Measurements from ENCODE around the gene NEU3.
"Not testable (repeated sequence)": the region's sequence is repeated elsewhere in the genome, so short reads cannot be mapped to it uniquely, and the experiment has no call there.

NEU3 gene

GRCh38 chr11:74988541-74989259 lies at the start of gene NEU3:
TSS of gene NEU3 (plus strand) at chr11:74988933. CDS start at chr11:74989061, 128 bp downstream.
- peak; percentile 74 for DNase-seq (ENCODE audit: low read depth)

- DNase-seq (ENCODE audit: low read depth), result no peak
These were observed 47.2 kb upstream of the NEU3 start for GRCh38 chr11:74941492-74941891.

- no peak for DNase-seq (ENCODE audit: low read depth)
These were observed 46.5 kb upstream of the NEU3 start for GRCh38 chr11:74942073-74942759.

GRCh38 chr11:74948546-74948897 lies 40.2 kb upstream of the NEU3 start:
- DNase-seq (ENCODE audit: low read depth), result no peak

- DNase-seq (ENCODE audit: low read depth), result peak; percentile 94
These were observed 39.6 kb upstream of the NEU3 start, which contains the start of the genes SPCS2 and XRRA1 for GRCh38 chr11:74948898-74949752. TSS of gene SPCS2 (plus strand) at chr11:74949266. CDS start at chr11:74949286, 20 bp downstream. TSS of gene XRRA1 (minus strand) at chr11:74949091. CDS start at chr11:74940878, 8,213 bp downstream.

GRCh38 chr11:74949753-74950137 lies 39.0 kb upstream of the NEU3 start:
- no peak for DNase-seq (ENCODE audit: low read depth)

- no peak for DNase-seq (ENCODE audit: low read depth)
These were observed 38.3 kb upstream of the NEU3 start for GRCh38 chr11:74950374-74950969.

- DNase-seq (ENCODE audit: low read depth), result no peak
These were observed 37.5 kb upstream of the NEU3 start for GRCh38 chr11:74951226-74951625.

- DNase-seq (ENCODE audit: low read depth), result no peak
These were observed 36.0 kb upstream of the NEU3 start for GRCh38 chr11:74952752-74953151.

GRCh38 chr11:74953451-74953850 lies 35.3 kb upstream of the NEU3 start:
- no peak for DNase-seq (ENCODE audit: low read depth)

GRCh38 chr11:74954199-74954598 lies 34.5 kb upstream of the NEU3 start:
- no peak for DNase-seq (ENCODE audit: low read depth)

GRCh38 chr11:74956397-74957015 lies 32.2 kb upstream of the NEU3 start:
- DNase-seq (ENCODE audit: low read depth), result no peak

- no peak for DNase-seq (ENCODE audit: low read depth)
These were observed 30.6 kb upstream of the NEU3 start for GRCh38 chr11:74957937-74958629.

- DNase-seq (ENCODE audit: low read depth), result not testable (repeated sequence)
These were observed 28.6 kb upstream of the NEU3 start for GRCh38 chr11:74960128-74960527.

GRCh38 chr11:74966651-74967050 lies 22.1 kb upstream of the NEU3 start:
- no peak for DNase-seq (ENCODE audit: low read depth)

GRCh38 chr11:74970852-74971395 lies 17.8 kb upstream of the NEU3 start:
- DNase-seq (ENCODE audit: low read depth), result no peak

- no peak for DNase-seq (ENCODE audit: low read depth)
These were observed 17.3 kb upstream of the NEU3 start for GRCh38 chr11:74971424-74971823.

- DNase-seq (ENCODE audit: low read depth), result no peak
These were observed 10.7 kb upstream of the NEU3 start for GRCh38 chr11:74978041-74978440.

- no peak for DNase-seq (ENCODE audit: low read depth)
These were observed 8.1 kb upstream of the NEU3 start for GRCh38 chr11:74980634-74981033.

GRCh38 chr11:74981888-74982287 lies 6.8 kb upstream of the NEU3 start:
- no peak for DNase-seq (ENCODE audit: low read depth)

GRCh38 chr11:74984070-74984469 lies 4.7 kb upstream of the NEU3 start:
- DNase-seq (ENCODE audit: low read depth), result no peak
